Tibial artery (tissue), 4 donors: ENCODE results near the gene YIF1A.

Experiments
- DNase-seq, 2 donors: peaks; one replicate each; pipeline ENCODE4 v3.0.0-alpha.2; 2019
- H3K27ac ChIP-seq, 2 donors: fragments of 200-600 bp; sonication (generic) in 1 of 2; 1 replicate in 1 of 2; 2 replicates in 1 of 2; pipeline ENCODE4 v1.5.1; 2018 to 2019; ENCODE audit warnings: mild to moderate bottlenecking in 1 of 2
- H3K27me3 ChIP-seq, 2 donors: fragments of 200-600 bp; sonication (generic) in 1 of 2; one replicate each; pipeline versions ENCODE4 v1.5.1 to v1.6.0; 2016 to 2019
- H3K36me3 ChIP-seq, 3 donors: fragments of 200-600 bp; sonication (generic) in 2 of 3; one replicate each; pipeline ENCODE4 v1.5.1; 2016 to 2019; ENCODE audit warnings: mild to moderate bottlenecking in 2 of 3
- H3K4me1 ChIP-seq, 4 donors: fragments of 200-600 bp; sonication (generic) in 2 of 4; 1 replicate in 3 of 4; 2 replicates in 1 of 4; pipeline ENCODE4 v1.5.1; 2016 to 2019
- H3K4me3 ChIP-seq, 2 donors: fragments of 200-600 bp; sonication (generic) in 1 of 2; 1 replicate in 1 of 2; 2 replicates in 1 of 2; pipeline ENCODE4 v1.5.1; 2018 to 2019; ENCODE audit warnings: mild to moderate bottlenecking in 2 of 2
- H3K9me3 ChIP-seq, 3 donors: fragments of 200-600 bp; sonication (generic) in 1 of 3; one replicate each; pipeline ENCODE4 v1.5.1; 2016 to 2019
- CTCF ChIP-seq, 2 experiments: fragments of 200-600 bp in 1 of 2; fragments of 450-650 bp in 1 of 2; IDR thresholded peaks; one replicate each; pipeline ENCODE4 v1.5.1; 2017 to 2019; ENCODE audit warnings: antibody characterized with exemption in 2 of 2, mild to moderate bottlenecking in 1 of 2, moderate library complexity in 1 of 2
- intact Hi-C: fragments of 100-400 bp; cut with DNase I; formaldehyde crosslinking; loops from one replicate; pipeline ENCODE4 v1.15.0; 2023; ENCODE audit warnings: low total_unique reads

Gene YIF1A

GRCh38 chr11:66327171-66328030 is 38.5 kb upstream of the YIF1A start:
- peaks cover 0 to 27% (median 17%) of the 10 kb centered on the region in 4 donors for H3K4me1 ChIP-seq
- no peak for DNase-seq
- H3K36me3 ChIP-seq, result peaks cover 0 to 9% (median 1%) of the 10 kb centered on the region in 3 donors
- no peak for TF ChIP-seq CTCF (IDR thresholded peaks at IDR 0.05)
- peaks cover 0 to 4% of the 10 kb centered on the region in 2 donors for H3K27me3 ChIP-seq
- intact Hi-C loops, result loop anchor here (1.0 kb wide), 1 partner anchor 17 kb away; no protein-coding TSS in a partner anchor
- no peaks in the 10 kb centered on the region for H3K9me3 ChIP-seq
- H3K4me3 ChIP-seq, result no peak overlapping the region
- H3K27ac ChIP-seq, result peak overlapping the region; percentile 2 to 28

- Histone ChIP-seq H3K36me3 (no peaks in the 10 kb centered on the region), H3K4me1 (peaks cover 0 to 27% (median 17%) of the 10 kb centered on the region in 4 donors), H3K27ac (peak overlapping the region; percentile 2 to 28), H3K4me3 (no peak overlapping the region), H3K9me3 (no peaks in the 10 kb centered on the region), H3K27me3 (peaks cover 0 to 4% of the 10 kb centered on the region in 2 donors)
- no peak for DNase-seq
- TF ChIP-seq CTCF (IDR thresholded peaks at IDR 0.05), result no peak
- intact Hi-C loops, result no loop called here
These were observed 37.5 kb upstream of the YIF1A start for GRCh38 chr11:66326261-66327111.

GRCh38 chr11:66325263-66325671 is 36.3 kb upstream of the YIF1A start:
- H3K27ac ChIP-seq, result no peak overlapping the region
- TF ChIP-seq CTCF (IDR thresholded peaks at IDR 0.05), result no peak

GRCh38 chr11:66324664-66325063 is 35.7 kb upstream of the YIF1A start:
- Histone ChIP-seq H3K27me3 (peaks cover 0 to 4% of the 10 kb centered on the region in 2 donors), H3K9me3 (no peaks in the 10 kb centered on the region), H3K4me1 (peaks cover 0 to 27% (median 17%) of the 10 kb centered on the region in 4 donors), H3K27ac (no peak overlapping the region), H3K4me3 (no peak overlapping the region), H3K36me3 (no peaks in the 10 kb centered on the region)
- intact Hi-C loops, result no loop called here
- DNase-seq, result no peak
- TF ChIP-seq CTCF (IDR thresholded peaks at IDR 0.05), result no peak

More at GRCh38 chr11:66325263-66325671, 36.3 kb upstream of the YIF1A start:
- Histone ChIP-seq H3K27me3 (peaks cover 0 to 4% of the 10 kb centered on the region in 2 donors), H3K4me3 (no peak overlapping the region), H3K36me3 (no peaks in the 10 kb centered on the region), H3K9me3 (no peaks in the 10 kb centered on the region), H3K4me1 (peaks cover 0 to 27% (median 17%) of the 10 kb centered on the region in 4 donors)
- intact Hi-C loops, result no loop called here
- DNase-seq, result no peak

GRCh38 chr11:66323684-66324083 is 34.7 kb upstream of the YIF1A start:
- no peak for TF ChIP-seq CTCF (IDR thresholded peaks at IDR 0.05)
- no peaks in the 10 kb centered on the region for H3K36me3 ChIP-seq
- no peak overlapping the region for H3K4me3 ChIP-seq
- no peak for DNase-seq
- H3K27ac ChIP-seq, result no peak overlapping the region
- peaks cover 0 to 4% of the 10 kb centered on the region in 2 donors for H3K27me3 ChIP-seq
- H3K4me1 ChIP-seq, result peaks cover 0 to 24% (median 17%) of the 10 kb centered on the region in 4 donors
- intact Hi-C loops, result no loop called here
- no peaks in the 10 kb centered on the region for H3K9me3 ChIP-seq
